Tibial nerve (tissue), 4 donors: ENCODE results near the gene CNTNAP5.

Experiments used
- EP300 ChIP-seq, 2 donors: sonication (generic); formaldehyde crosslinking; IDR thresholded peaks; one replicate each; pipeline ENCODE4 v1.6.1; 2017; ENCODE audit warnings: antibody characterized with exemption in 2 of 2, mild to moderate bottlenecking in 1 of 2
- POLR2A ChIP-seq, 2 donors: fragments of 450-650 bp; IDR thresholded peaks; one replicate each; pipeline ENCODE4 v1.6.1; 2017; ENCODE audit warnings: antibody characterized with exemption in 2 of 2, mild to moderate bottlenecking in 2 of 2, moderate library complexity in 2 of 2
- TF ChIP-seq, protein P1 (sequence below), 5 experiments: fragments of 200-600 bp in 3 of 5; fragments of 450-650 bp in 2 of 5; sonication (generic) in 3 of 5; IDR thresholded peaks; one replicate each; pipeline ENCODE4 v1.5.1; 2016 to 2019; ENCODE audit warnings: antibody characterized with exemption in 5 of 5, mild to moderate bottlenecking in 3 of 5, moderate library complexity in 2 of 5

DNA sequence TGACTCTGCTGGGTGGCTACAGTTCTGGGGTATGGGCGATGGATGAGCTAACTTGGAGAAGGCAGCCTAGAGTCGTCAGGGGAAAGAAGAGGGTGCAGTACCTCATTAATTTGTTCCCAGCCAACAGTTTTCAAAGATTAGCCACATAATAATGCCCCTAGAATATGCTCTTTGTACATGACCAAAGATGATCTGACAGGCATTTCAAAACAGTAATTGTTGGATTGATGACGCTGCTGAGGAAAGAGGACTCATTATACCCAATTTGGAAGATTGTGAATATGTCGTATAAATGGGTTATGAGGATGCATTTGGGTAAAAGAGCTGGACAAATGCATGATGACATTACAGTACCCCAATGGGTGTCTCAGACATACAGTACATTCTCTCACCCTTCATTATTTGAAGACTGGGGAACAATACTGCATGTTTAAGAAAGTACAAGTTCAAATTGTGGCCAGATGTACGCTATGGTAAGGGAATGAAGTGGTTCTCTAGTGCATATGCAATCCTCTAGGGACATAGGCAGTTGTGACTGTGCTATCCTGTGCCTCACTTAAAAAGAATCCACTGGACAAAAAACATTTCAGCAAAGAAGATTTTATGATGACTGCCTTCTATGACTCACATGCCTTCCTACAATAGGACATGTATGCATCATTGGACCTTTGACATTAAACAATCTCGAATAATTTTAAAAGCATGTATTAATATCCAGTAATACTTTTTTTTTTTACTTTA is 233.2 kb downstream of the CNTNAP5 start:
- TF ChIP-seq, protein P1, sequence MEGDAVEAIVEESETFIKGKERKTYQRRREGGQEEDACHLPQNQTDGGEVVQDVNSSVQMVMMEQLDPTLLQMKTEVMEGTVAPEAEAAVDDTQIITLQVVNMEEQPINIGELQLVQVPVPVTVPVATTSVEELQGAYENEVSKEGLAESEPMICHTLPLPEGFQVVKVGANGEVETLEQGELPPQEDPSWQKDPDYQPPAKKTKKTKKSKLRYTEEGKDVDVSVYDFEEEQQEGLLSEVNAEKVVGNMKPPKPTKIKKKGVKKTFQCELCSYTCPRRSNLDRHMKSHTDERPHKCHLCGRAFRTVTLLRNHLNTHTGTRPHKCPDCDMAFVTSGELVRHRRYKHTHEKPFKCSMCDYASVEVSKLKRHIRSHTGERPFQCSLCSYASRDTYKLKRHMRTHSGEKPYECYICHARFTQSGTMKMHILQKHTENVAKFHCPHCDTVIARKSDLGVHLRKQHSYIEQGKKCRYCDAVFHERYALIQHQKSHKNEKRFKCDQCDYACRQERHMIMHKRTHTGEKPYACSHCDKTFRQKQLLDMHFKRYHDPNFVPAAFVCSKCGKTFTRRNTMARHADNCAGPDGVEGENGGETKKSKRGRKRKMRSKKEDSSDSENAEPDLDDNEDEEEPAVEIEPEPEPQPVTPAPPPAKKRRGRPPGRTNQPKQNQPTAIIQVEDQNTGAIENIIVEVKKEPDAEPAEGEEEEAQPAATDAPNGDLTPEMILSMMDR (IDR thresholded peaks at IDR 0.05) = no peak
- TF ChIP-seq EP300 (IDR thresholded peaks at IDR 0.05) (no peak), POLR2A (IDR thresholded peaks at IDR 0.05) (no peak)
